HG03175 (cell line): ENCODE measurements around the gene DDX39B.
"Not testable (repeated sequence)": the region's sequence is repeated elsewhere in the genome, so short reads cannot be mapped to it uniquely, and the experiment has no call there.

Experiments
- ATAC-seq: cut with Tn5 transposase; IDR thresholded peaks from one replicate; pipeline ENCODE4 v1.9.1; 2021; ENCODE audit warnings: mild to moderate bottlenecking, moderate library complexity; ENCODE audit not compliant: unreplicated experiment

DDX39B gene

DNA sequence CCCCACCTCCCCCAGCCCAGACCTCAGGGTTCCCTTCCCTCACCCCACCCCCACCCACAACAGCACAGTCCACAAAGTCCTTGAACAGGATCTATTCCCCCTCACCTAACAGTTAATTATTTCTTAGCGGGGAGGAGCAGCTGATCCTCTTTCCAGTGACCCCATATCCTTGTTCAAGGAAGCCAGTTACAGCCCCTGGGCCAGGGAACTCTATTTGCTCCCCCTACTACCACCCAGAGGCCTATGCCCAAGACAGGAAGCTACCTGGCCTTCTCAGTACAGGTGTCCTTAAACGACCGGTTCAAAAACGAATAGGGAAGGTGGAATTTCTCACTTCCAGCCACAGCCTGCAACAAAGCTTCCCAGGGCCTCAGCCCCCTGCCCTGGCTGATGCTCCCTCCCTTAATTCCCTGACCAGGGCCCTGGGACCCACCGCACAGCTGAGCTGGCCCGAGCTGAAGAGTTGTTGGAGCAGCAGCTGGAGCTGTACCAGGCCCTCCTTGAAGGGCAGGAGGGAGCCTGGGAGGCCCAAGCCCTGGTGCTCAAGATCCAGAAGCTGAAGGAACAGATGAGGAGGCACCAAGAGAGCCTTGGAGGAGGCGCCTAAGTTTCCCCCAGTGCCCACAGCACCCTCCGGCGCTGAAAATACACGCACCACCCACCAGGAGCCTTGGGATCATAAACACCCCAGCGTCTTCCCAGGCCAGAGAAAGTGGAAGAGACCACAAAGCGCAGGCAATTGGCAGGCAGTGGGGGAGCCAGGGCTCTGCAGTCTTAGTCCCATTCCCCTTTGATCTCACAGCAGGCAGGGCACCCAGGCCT is 12.3 kb downstream of the DDX39B start:
- no peak for ATAC-seq

DNA sequence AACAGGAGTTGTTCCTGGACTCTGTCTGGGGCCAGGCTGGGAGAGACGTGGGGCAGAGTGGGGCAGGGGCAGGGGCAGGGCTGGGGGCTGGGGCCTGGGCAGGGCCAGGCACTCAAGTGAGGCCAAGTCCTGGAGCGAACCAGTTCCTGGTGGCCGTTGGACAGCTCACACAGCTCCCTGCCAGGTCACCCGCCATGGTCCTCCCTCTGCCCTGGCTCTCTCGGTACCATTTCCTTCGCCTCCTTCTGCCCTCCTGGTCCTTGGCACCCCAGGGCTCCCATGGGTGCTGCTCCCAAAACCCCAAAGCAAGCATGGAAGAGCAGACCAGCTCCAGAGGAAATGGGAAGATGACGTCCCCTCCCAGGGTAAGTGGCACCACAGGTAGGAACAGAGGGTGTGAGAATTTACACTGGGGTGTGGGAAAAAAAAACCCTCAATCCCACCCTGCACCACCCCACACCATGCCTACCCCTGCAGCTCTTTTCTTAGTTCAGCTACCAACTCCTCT is 12.9 kb downstream of the DDX39B start, which contains the start of gene MCCD1:
TSS of gene MCCD1 (plus strand) at position 142 of the 508 bp plus-strand sequence. CDS start at position 195, 53 bp downstream.
- no peak for ATAC-seq

DNA sequence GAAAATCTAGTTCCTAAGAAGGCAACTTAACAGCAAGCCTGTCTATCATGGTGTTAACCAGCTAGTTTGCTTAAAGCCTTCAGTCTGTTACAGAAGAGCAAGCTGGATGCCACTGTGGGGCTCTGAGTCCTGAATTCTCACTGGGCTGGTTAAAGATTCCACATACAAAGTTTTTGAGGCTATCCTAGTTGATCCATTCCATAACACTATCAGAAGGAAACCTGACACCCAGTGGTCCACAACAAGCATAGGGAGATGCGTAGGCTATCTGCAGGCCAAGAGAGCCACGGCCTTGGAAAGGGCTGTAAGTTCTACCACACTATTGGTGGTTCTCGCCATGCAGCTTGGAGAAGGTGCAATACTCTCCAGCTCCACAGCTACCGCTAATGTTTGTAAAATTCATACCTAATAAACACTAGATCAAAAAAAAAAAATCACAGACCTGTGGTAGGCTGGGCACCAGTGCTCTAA is 13.5 kb downstream of the DDX39B start:
- no peak for ATAC-seq

DNA sequence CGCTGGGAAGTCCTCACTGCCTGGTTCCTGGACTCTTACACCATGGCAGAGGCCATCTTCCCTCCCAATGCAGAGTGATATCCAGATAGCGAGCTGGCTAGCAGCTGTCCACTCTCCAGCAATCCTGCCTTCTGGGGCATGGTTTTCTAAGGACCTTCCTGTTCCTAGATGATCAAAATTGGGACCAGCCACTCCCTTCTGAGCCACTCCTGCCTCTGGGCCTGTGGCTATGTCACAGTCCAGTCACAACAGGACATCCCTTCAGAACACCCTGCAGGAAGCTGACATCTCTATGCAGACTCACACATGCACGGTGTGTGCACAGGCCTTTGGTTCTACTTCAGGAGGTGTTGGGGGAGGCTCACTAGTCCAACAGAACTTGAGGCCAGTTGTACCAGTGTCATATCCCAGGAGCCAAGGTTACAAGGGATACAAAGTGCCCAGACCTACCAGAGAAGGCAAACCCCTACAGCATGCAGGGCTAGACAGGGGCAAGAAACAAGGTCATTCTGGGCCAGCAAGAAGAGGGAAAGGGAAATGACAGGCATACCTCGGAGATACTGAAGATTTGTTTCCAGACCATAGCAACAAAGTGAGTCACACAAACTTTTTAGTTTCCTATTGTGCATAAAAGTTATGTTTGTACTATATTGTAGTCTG is 15.7 kb downstream of the DDX39B start:
- no peak for ATAC-seq

DNA sequence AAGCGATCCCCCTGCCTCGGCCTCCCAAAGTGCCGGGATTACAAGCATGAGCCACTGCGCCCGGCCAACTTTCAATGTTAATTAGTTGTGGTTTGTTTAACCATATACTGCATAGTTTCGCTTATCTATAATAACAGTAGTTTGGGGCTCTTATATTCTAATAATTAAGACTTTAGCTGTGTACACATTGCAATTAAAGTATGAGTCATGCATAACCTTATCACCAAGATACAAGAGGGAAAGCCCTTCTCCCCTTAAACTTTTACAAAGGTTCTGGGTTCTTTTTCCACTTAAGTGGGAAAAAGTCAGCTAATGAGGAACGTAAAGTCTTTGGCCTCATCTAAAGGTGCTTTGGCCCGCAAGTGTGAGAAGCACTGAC is 16.3 kb downstream of the DDX39B start:
- no peak for ATAC-seq

DNA sequence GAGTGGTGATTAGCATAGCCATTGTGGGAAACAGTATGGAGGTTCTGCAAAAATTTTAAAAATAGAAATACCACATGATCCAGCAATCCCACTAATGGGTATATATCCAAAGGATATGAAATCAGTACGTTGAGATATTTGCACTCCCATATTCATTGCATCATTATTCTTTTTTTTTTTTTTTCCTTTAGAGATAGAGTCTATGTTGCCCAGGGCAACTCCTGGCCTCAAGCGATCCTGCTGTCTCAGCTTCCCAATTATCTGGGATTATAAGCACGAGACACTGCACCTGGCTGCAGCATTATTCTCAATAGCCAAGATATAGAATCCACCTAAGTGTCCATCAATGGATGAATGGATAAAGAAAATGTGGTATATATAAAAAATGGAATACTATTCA is 20.0 kb downstream of the DDX39B start:
- ATAC-seq, result no peak

DNA sequence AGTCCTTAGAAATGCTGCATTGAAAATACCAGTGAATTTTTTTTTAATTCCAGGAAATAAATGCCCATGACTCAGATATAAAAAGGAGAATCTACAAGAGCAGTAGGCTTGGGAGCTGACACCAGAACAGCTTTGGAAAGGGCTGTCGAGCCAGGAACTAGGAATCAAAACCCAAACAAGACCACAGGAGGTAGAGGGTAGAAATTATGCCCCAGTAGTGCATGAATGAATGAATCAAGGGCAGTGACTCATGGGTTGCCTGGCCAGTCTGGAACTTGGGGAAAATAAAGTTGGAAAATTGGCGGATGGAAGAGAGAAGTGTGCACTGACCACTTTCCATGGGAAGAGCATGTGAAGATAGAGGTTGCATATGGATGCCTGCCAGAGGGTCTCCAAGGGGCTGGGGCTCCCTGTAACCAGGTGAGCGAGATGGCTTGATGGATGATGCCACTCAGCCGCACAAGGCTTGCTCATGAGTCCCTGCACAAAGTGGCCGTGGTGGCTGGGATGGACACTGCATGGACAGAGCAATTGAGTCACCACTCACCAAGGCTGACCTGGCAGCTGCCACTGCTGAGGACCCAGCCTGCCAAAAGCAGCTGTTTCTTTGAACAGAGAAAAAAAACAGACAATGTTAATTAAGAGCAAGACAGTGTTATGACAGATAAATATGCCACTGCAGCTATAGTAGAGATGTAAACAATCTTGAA is 28.2 kb downstream of the DDX39B start:
- no peak for ATAC-seq

DNA sequence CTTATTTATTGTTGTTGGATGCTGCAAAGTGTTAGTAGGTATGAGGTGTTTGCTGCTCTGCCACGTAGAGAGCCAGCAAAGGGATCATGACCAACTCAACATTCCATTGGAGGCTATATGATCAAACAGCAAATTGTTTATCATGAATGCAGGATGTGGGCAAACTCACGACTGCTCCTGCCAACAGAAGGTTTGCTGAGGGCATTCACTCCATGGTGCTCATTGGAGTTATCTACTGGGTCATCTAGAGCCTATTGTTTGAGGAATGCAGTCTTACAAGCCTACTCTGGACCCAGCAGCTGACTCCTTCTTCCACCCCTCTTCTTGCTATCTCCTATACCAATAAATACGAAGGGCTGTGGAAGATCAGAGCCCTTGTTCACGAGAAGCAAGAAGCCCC is 31.8 kb downstream of the DDX39B start:
- ATAC-seq, result no peak

DNA sequence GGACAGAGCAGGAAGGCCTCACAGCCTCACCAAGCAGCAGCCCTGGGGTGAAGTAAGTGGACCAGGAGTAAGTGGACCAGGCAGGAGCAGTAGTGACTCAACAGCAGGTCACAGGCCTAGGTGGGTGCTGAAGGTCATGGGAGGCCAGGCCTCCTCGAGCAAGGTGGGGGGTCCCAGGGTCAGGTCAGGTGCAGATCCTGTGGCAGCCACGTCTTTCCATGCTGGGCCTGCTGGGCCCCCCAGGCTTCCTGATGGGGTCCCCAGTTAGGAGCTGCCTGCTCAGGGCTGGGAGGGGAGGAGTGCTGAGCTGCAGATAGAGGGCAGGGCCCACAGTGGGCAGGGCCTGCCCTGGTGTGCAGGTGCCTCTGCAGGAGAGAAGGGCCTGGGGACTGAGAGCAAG is 32.8 kb downstream of the DDX39B start:
- not testable (repeated sequence) for ATAC-seq

DNA sequence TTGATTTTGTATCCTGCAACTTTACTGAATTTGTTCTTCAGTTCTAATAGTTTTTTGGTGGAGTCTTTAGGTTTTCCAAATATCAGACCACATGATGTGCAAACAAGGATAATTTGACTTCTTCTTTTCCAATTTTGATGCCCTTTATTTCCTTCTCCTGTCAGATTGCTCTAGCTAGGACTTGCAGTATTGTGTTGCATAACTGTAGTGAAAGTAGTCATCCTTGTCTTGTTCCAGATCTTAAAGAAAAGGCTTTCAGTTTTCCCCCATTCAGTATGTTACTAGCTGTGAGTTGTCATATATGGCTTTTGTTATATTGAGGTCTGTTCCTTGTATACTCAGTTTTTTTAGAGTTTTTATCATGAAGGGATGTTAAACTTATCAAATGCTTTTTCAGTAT is 39.2 kb downstream of the DDX39B start:
- ATAC-seq, result no peak

DNA sequence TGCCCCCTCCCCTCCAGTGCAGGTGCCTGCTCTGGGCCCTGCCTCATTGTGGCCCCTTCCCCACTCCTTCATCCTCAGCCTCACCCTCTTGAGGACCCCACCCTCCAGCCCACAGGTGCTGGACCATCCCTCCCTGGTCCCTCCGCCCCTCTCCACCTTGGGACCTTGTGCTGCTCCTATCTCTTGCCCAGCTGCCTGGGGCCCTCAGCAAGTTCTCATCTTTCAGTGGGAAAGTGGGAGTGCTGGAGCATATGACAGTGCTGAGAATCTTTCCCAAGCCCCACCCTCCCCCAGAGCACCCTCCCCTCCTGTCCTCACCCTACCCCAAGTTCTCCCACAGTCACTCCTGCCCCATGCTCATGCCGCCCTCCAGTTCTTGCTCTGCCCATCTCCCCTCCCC is 42.2 kb downstream of the DDX39B start:
- not testable (repeated sequence) for ATAC-seq

DNA sequence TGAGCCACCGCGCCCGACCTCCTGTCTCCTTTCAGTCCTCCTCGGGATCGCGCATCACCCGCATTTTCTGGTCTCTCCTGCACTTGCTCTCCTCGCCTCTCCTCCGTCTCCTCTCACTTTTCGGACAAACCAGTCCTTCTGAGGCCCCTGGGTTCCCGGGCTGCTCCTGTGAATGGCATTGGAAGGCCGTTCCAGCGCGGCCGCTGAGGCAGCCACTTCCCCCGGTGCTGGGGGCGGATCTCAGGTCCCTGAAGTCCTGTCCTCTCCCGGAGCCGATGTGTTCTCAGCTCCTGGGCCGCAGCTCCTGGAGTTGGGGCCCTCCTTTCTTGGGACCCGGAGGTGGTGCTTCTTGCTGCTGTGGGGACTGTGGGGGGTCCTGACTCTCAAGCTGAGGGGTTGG is 43.1 kb downstream of the DDX39B start:
- no peak for ATAC-seq

DNA sequence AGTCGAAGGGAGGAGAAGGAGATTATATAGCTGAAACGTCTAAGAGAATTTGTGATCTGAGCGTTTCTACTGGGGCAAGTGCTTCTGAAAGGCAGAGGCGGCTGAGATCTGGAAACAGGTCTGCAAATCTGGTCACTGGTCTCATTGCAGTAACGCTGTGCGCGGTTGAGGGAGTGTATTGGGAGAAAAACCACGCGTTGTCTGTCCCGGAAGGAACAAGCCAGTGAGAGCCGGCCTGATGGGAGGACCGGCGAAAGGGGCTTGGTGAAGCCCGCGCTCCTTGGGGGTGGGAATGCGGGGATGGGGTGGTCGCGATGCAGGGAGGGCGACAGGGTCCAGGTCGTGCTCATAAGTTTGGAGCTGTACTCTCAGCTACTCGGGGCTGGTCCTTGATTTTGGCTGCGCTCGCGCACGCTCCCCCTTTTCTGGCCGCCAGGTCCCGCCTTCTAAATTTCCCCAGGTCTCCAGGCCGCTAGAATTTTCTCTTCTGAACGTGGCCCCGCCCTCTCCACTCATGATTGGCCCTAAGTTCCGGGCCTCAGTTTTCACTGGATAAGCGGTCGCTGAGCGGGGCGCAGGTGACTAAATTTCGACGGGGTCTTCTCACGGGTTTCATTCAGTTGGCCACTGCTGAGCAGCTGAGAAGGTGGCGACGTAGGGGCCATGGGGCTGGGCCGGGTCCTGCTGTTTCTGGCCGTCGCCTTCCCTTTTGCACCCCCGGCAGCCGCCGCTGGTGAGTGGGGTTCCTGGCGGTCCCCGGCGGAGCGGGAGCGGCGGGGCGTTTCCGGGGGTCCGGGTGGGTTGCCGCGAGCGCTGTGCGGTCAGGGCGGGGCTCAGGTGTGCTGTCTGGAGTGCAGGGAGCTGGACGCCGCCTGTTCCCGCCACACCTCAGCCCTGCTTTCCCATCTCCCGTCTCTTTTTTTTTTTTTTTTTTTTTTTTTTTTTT is 44.0 kb downstream of the DDX39B start, which contains the start of gene MICB:
TSS of gene MICB (plus strand) at position 615 of the 946 bp plus-strand sequence. CDS start at position 664, 49 bp downstream.
- ATAC-seq, result peak; percentile 62

DNA sequence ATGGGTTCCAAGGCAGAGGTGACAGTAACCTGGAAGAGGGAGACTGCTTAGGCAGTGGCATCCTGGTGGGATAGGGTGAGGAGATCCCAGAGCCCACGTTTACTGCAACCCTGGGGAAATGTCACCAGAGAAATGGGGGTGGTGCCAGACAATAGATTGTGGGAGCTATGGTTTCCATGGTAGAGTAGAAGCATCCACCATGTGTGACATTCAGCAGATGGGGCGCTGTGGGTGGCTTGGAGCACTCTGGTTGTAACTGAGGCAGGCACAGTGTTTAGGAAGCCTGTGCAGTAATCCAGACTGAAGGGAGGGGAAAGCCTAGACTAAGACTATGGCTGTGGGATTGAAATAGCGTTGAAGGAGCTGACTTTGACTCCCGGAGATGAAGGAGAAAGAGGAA is 45.0 kb downstream of the DDX39B start:
- ATAC-seq, result not testable (repeated sequence)

DNA sequence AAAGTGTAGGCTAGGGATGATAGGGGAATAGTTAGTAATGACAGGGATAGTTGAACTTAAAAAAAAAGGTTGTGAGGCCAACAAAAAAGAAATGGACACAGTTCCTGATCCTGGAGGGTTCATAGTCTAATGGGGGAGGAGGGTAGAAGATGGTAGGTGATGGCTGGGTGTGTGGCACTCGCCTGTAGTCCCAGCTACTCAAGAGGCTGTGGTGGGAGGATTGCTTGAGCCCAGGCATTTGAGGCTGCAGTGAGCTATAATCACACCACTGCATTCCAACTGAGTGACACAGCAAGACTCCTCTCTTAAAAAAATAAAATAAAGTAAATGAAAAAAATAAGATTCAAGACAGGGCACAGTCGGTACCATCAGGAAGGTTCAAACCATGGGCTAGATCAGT is 46.2 kb downstream of the DDX39B start:
- no peak for ATAC-seq

DNA sequence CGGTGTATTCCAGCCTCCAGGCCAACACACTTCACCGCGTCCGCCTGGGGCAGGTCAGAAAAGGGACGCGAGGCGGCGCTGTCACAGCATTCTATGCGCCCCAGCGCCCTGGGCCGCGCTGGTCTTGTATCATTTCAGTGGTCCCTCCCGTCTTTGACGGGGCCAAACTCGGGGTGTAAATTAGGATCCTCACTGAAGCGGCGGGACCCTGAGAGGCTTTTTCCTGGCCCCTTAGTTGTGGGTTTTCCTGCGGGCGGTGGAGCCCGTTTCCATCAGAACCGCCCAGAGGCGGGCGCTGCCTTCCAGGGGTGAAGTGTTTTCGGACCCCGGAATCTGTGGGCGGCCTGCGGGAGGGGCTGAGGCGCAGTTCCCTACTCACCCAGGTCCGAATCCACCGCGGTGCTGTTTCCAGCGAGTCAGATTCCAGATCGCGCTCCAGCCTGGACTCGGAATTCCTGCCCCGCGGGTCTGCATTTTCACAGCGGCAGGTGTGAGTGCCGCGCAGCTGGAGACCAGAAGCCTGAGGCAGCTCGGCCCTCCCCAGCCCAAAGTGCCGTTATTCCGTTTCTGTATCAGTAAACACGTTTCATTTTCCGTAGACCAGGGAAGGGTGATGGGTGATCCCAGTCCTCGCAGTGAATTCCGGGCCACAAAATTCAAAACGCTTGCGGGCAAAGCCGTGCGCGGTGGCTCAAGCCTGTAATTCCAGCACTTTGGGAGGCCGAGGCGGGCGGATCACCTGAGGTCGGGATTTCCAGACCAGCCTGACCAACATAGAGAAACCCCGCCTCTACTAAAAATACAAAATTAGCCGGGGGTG is 47.7 kb downstream of the DDX39B start:
- peak; percentile 39 for ATAC-seq

DNA sequence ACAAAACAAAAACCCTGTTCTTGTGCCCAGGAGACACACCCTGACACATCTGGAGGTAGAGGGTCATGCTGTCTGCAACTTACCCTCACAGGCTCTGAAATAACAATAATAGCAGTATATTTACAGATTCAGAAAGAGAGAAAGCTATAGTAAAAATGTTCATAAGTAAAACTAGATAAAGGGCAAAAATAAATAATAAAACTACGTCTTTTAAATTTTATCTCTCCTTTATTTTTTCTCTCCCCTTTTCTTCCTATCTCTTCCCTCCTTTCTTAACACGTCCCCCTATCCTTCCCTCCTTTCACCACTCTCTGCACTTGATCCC is 48.3 kb downstream of the DDX39B start:
- not testable (repeated sequence) for ATAC-seq

DNA sequence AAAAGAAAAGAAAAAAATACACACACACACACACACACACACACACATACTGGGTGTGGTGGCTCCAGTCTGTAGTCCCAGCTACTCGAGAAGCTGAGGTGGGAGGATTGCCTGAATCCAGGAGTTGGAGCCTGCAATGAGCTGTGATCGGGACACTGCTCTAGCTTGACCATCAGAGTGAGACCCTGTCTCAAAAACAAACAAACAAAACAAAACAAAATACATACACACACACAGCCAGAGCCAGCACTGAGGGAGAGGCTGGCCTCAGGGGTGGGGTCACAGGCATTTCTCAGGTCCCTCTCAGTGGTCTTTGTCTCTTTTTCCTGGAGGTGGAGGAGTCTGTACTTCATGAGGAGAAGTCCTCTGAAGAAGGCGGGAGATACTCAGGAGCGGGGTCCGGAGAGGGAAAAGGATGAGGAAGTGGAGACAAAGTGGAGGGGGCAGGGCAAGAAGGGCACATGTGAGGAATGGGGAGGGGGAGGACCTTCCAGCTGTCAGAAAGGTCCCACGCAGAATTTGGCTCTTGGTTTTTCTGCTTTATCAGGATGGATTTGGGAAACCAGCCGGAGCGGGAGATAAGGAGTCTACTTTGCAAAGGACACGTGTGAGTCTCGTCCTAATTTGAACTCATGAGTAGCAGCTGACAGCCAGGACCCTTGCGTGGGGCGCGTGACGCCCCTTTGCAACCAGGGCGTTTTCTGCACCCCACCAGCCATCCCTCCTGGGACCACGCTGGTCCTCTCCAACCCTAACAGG is 51.5 kb downstream of the DDX39B start:
- no peak for ATAC-seq

DNA sequence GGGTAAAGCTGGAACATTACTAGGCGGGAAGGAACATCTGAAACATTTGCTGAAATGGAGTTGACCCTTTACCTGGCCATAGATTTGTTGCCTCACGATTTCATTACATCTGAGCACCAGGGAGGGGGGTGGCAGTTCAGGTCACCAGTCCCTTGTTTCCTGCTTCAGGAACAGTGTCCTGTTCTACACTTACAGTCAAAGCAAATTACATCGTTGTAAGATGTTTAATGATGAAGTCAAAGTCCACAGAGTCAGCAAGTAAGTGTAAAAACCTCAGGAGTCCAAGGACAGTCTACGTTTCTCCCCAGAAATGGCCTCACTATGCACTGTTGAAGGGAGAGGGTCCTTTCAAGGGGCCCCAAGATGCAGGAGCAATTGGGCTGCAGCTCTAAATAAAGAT is 52.7 kb downstream of the DDX39B start:
- ATAC-seq, result no peak
